Measurements from ENCODE around the gene WDSUB1.

WDSUB1 gene

GRCh38 chr2:159285929-159286708, at the start of gene WDSUB1:
WDSUB1 (minus strand) TSS chr2:159286703; CDS start chr2:159283069, 3,634 bp downstream.
- DNase-seq, result peak; percentile 65

- DNase-seq, result no peak
Measured at GRCh38 chr2:159326569-159327255, 40.2 kb upstream of the WDSUB1 start.

- DNase-seq, result no peak
Measured at GRCh38 chr2:159322419-159322818, 35.9 kb upstream of the WDSUB1 start.

GRCh38 chr2:159317392-159318088, 31.0 kb upstream of the WDSUB1 start:
- no peak for DNase-seq

DNA sequence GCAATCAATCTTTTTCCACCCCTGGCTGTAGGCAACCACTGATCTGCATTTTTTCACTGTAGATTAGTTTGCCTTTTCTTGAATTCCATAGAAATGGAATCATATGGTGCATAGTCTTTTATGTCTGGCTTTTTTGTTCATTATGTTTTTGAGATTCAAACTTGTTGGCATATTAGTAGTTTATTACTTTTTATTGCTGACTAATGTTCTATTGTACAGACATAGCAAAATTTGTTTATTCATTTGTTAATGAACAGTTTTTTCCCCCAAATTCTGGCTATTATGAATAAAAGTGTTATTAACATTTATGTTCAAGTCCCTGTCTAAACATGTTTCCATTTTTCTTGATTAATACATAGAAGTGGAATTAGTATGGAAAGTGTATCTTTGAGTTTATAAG, 21.4 kb upstream of the WDSUB1 start:
- DNase-seq, result no peak

- no peak for DNase-seq
Measured at GRCh38 chr2:159300586-159300985, 14.1 kb upstream of the WDSUB1 start.

GRCh38 chr2:159298967-159299366, 12.5 kb upstream of the WDSUB1 start:
- DNase-seq, result no peak

- no peak for DNase-seq
Measured at GRCh38 chr2:159297042-159297707, 10.7 kb upstream of the WDSUB1 start.

- DNase-seq, result no peak
Measured at GRCh38 chr2:159292157-159292556, 5.7 kb upstream of the WDSUB1 start.

DNA sequence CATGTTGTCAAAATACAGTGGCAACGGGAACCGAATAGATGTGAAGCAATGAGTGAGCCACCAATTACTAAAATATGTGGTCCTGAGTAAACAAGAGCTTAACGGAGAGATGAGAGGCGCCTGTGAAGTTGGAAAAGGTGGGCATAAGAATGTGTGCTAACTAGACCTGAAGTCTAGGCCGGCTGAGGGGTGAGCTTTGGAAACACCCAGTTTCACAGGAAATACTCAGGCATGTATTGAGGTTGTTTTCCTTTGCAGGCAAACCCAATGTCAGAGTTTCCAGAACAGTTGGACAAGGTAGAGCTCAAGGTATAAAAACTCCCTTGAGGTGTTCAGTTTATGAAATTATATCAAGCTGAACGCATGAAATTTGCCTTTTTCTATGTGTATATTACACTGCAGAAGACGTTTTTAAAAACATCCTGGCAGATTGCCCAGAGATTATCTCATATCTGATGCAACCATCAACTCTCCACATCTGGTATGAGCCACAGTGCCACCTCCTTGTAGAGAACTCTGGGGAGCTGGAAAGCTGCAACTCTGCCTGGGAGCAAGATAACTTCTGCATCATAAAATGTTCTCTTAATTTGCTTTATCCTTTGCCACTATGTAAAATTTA, 3.9 kb upstream of the WDSUB1 start:
- DNase-seq, result no peak

- no peak for DNase-seq
Measured at GRCh38 chr2:159287733-159288132, 1.2 kb upstream of the WDSUB1 start.

GRCh38 chr2:159286709-159287441, 372 bp upstream of the WDSUB1 start:
- peak; percentile 93 for DNase-seq

GRCh38 chr2:159285433-159285832, 1.1 kb downstream of the WDSUB1 start:
- DNase-seq, result no peak

DNA sequence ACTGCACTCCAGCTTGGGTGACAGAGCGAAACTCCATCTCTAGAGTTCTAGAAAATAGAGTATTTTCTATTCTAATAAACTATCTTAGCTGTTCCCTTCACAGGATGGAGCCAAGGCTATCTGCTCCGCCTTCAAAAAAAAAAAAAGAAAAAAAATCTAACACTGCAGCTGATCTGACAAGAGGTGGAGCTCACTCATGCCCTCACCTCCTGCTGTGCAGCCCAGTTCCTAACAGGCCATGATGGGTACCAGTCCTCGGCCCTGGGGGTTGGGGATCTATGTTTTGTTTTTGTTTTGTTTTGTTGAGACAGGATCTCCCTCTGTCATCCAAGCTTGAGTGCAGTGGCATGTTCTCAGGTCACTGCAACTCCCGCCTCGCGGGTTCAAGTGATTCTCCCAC, 3.0 kb downstream of the WDSUB1 start:
- no peak for DNase-seq

GRCh38 chr2:159281002-159281401, 5.5 kb downstream of the WDSUB1 start:
- no peak for DNase-seq

GRCh38 chr2:159279700-159280099, 6.8 kb downstream of the WDSUB1 start:
- DNase-seq, result no peak

DNA sequence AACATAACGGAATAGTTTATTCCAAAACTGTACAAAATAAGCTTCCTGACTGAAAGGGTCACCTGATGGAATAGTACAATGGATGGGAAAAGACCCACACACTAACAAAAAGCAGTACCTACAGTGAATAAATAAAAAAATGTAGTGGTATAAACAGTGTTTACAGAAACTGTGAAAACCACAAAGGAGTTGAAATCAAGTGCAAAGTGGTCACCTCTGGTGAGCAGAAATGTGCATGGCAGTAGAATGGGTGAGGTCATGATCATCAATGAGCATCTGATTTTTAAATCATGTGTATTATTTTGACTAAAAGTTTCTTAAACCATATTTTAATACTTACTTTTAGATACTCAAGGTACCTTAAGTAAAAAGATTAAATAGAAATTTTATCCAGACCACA, 11.4 kb downstream of the WDSUB1 start:
- DNase-seq, result no peak

GRCh38 chr2:159272156-159272555, 14.3 kb downstream of the WDSUB1 start:
- no peak for DNase-seq

GRCh38 chr2:159270744-159271379, 15.6 kb downstream of the WDSUB1 start:
- DNase-seq, result no peak

DNA sequence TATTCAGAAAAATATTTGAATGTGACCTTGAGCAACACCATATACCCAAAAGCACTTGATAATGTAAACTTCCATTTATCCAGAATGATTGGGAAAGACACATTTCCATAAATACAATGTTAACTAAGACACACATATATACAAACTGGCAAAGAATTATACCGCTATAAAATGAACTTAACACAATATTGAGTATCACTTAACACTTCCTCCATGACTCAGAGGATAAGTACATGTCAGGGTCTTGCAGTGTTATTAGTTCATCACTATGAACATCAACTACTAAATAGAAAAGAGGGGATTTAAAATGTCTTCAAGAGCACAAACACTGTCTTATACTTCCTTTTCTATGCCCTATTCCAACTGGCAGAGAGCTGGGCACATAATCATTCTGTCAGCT, 18.6 kb downstream of the WDSUB1 start:
- no peak for DNase-seq

GRCh38 chr2:159266554-159266953, 19.9 kb downstream of the WDSUB1 start:
- no peak for DNase-seq

DNA sequence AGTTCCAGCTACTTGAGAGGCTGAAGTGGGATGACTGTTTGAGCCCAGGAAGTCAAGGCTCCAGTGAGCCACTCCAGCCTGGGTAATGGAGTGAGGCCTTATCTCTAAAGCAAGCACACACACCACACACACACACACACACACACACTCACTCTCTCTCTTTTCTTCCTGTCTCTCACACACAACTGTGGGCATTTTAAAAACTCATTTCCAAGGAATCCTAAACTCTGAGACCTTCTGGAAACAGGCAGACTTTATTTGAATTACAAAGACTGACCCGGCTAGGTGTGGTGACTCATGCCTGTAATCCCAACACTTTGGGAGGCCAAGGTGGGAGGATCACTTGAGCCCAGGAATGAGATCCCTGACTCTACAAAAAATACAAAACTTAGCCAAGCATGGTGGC, 21.3 kb downstream of the WDSUB1 start:
- DNase-seq, result no peak

All from NCI-H526 treated with DMSO at 0.1 percent for 48 hours (cell line).